HepG2 (cell line): ENCODE results near the gene UBR1. TPM values are rescaled to one million over a fixed set of nuclear protein-coding genes. Genes with fewer than 3 reads are reported as not detected.

Experiments
- CHD2 ChIP-seq: IDR thresholded peaks from 2 replicates; pipeline ENCODE4 v1.6.1; 2011; ENCODE audit warnings: low read depth, low read length, improper control_type of control experiment
- GATA4 ChIP-seq: sonication (generic); IDR thresholded peaks from 2 replicates; pipeline ENCODE4 v1.6.1; 2016; ENCODE audit warnings: antibody characterized with exemption, low read depth, borderline replicate concordance
- GFI1 ChIP-seq: sonication (generic); formaldehyde crosslinking; IDR thresholded peaks from 2 replicates; pipeline ENCODE4 v1.5.0; 2020; ENCODE audit warnings: missing genetic modification reagents, mild to moderate bottlenecking, borderline replicate concordance
- MED13 ChIP-seq: sonication (generic); formaldehyde crosslinking; IDR thresholded peaks from 2 replicates; pipeline ENCODE4 v1.5.0; 2020; ENCODE audit warnings: missing genetic modification reagents
- RAD21 ChIP-seq: fragments of 450-650 bp; formaldehyde crosslinking; IDR thresholded peaks from 2 replicates; pipeline ENCODE4 v1.5.0; 2020; ENCODE audit warnings: mild to moderate bottlenecking
- RBAK ChIP-seq: sonication (generic); formaldehyde crosslinking; IDR thresholded peaks from 2 replicates; pipeline ENCODE4 v1.5.1; 2020; ENCODE audit warnings: mild to moderate bottlenecking, missing genetic modification reagents
- REPIN1 ChIP-seq: sonication (generic); formaldehyde crosslinking; IDR thresholded peaks from 2 replicates; pipeline ENCODE4 v1.8.0; 2022; ENCODE audit warnings: missing genetic modification reagents, low read depth, mild to moderate bottlenecking, borderline replicate concordance
- SAFB2 ChIP-seq: sonication (generic); formaldehyde crosslinking; IDR thresholded peaks from 2 replicates; pipeline ENCODE4 v1.5.1; 2020; ENCODE audit warnings: missing genetic modification reagents, low read depth, mild to moderate bottlenecking, borderline replicate concordance
- TSC22D2 ChIP-seq: sonication (generic); formaldehyde crosslinking; IDR thresholded peaks from 2 replicates; pipeline ENCODE4 v1.5.1; 2020; ENCODE audit warnings: missing genetic modification reagents, mild to moderate bottlenecking, borderline replicate concordance
- ZBTB20 ChIP-seq: sonication (generic); formaldehyde crosslinking; IDR thresholded peaks from 2 replicates; pipeline ENCODE4 v1.8.1; 2023; ENCODE audit warnings: missing genetic modification reagents, low read depth, mild to moderate bottlenecking, borderline replicate concordance
- ZFP1 ChIP-seq: IDR thresholded peaks from 2 replicates; pipeline ENCODE4 v1.6.1; 2016
- ZFP36 ChIP-seq: fragments of 150-350 bp; IDR thresholded peaks from 2 replicates; pipeline ENCODE4 v1.6.1; 2018; ENCODE audit warnings: borderline replicate concordance, low read length, low read depth; ENCODE audit not compliant: partially characterized antibody
- ZMYM4 ChIP-seq: sonication (generic); formaldehyde crosslinking; IDR thresholded peaks from 2 replicates; pipeline ENCODE4 v1.8.1; 2023; ENCODE audit warnings: mild to moderate bottlenecking, missing genetic modification reagents
- ZNF124 ChIP-seq: sonication (generic); formaldehyde crosslinking; IDR thresholded peaks from 2 replicates; pipeline ENCODE4 v1.4.0; 2020; ENCODE audit warnings: missing genetic modification reagents
- ZNF329 ChIP-seq: sonication (generic); formaldehyde crosslinking; IDR thresholded peaks from 2 replicates; pipeline ENCODE4 v1.9.0; 2021; ENCODE audit warnings: low read depth, mild to moderate bottlenecking, missing genetic modification reagents
- ZNF503 ChIP-seq: sonication (generic); formaldehyde crosslinking; IDR thresholded peaks from 2 replicates; pipeline ENCODE4 v1.4.0; 2020; ENCODE audit warnings: missing genetic modification reagents
- ZNF773 ChIP-seq: sonication (generic); formaldehyde crosslinking; IDR thresholded peaks from 2 replicates; pipeline ENCODE4 v1.4.0; 2020; ENCODE audit warnings: missing genetic modification reagents, borderline replicate concordance
- ZNF784 ChIP-seq: sonication (generic); formaldehyde crosslinking; IDR thresholded peaks from 2 replicates; pipeline ENCODE4 v1.5.1; 2020; ENCODE audit warnings: missing genetic modification reagents, mild to moderate bottlenecking, borderline replicate concordance
- ZNF800 ChIP-seq: sonication (generic); formaldehyde crosslinking; IDR thresholded peaks from 2 replicates; pipeline ENCODE4 v1.4.0; 2020; ENCODE audit warnings: missing genetic modification reagents
- polyA plus RNA-seq, 8 experiments: library from polyadenylated mRNA; depleted of rRNA in 3 of 8; stranded (reverse) in 7 of 8; unstranded in 1 of 8; fragments of >200 nt; fragmentation: Illumina TruSeq in 4 of 8; extraction: Trizol in 4 of 8; gene quantifications; 2 replicates each; pipeline versions ENCODE4 v1.2.1 to v1.2.3, GENCODE V29; 2011 to 2016; ENCODE audit warnings: low read depth in 4 of 8, missing spikeins in 1 of 8, mixed read lengths in 1 of 8; ENCODE audit not compliant: insufficient read depth in 1 of 8
- total RNA-seq, 5 experiments: library from RNA; depleted of rRNA; stranded (reverse); fragments of >200 nt; fragmentation: Illumina TruSeq; extraction: Trizol; gene quantifications; 2 replicates each; pipeline ENCODE4 v1.2.3, GENCODE V29; 2016; ENCODE audit warnings: low read depth in 1 of 5
- TF ChIP-seq, protein P1 (sequence below): sonication (generic); formaldehyde crosslinking; IDR thresholded peaks from 2 replicates; pipeline ENCODE4 v1.9.0; 2022; ENCODE audit warnings: low read depth, missing genetic modification reagents
- TF ChIP-seq, protein P2 (sequence below): IDR thresholded peaks from 2 replicates; pipeline ENCODE4 v1.6.1; 2018; ENCODE audit warnings: missing genetic modification reagents

Gene UBR1
- total and polyA plus RNA-seq, 2 of the 13 experiments (the other 11 are each of a cell fraction or from before 2014, with no cell fraction given) = 6.4 to 18.0 TPM

DNA sequence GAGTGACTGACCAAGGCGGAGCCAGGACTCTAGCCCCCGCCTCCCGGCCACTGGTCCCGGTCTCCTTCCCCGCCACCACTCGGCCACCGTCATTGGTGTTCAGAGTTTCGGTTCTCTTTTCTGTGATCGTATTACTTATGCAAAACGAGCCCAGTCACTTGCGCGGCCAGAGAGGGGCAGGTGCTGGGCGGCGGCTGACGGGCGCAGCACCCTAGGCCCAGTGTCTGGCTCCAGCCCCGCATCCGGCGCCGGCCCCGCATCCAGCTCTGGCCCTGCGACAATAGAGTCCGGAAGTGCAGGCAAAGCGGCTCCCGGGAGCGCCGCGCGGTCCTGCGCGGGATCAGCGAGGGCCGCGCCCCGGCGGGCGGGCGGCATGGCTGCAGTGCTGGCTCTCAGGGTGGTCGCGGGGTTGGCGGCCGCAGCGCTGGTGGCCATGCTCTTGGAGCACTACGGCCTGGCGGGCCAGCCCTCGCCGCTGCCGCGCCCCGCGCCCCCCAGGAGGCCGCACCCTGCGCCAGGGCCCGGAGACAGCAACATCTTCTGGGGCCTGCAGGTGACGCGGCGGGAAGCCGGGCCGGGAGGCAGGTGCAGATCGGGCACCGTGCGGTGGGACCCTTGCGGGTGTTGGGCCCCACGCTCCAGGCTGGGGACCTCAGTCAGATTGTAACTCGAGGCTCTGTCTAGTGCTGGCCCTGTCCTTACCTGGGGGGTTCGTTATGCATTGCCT lies 27.8 kb upstream of the UBR1 start, which contains the start of gene TMEM62 (continued):
- peak; percentile 46; the same call in 1 of the 2 replicates for TF ChIP-seq TSC22D2
- TF ChIP-seq RBAK (CRISPR knock-in tag) = 0 out of 2 replicates have a peak, but pooled peaks have one; percentile 10
- TF ChIP-seq ZNF329 (CRISPR knock-in tag) = peak; percentile 67
- TF ChIP-seq, protein P1, sequence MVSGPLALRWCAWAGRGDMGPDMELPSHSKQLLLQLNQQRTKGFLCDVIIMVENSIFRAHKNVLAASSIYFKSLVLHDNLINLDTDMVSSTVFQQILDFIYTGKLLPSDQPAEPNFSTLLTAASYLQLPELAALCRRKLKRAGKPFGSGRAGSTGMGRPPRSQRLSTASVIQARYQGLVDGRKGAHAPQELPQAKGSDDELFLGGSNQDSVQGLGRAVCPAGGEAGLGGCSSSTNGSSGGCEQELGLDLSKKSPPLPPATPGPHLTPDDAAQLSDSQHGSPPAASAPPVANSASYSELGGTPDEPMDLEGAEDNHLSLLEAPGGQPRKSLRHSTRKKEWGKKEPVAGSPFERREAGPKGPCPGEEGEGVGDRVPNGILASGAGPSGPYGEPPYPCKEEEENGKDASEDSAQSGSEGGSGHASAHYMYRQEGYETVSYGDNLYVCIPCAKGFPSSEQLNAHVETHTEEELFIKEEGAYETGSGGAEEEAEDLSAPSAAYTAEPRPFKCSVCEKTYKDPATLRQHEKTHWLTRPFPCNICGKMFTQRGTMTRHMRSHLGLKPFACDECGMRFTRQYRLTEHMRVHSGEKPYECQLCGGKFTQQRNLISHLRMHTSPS (CRISPR knock-in tag) = no peak
- no peak for TF ChIP-seq ZBTB20 (CRISPR knock-in tag)
- peak; percentile 61 for TF ChIP-seq ZNF503 (CRISPR knock-in tag)
- TF ChIP-seq ZFP36 = no peak
- 0 out of 2 replicates have a peak, but pooled peaks have one; percentile 65 for TF ChIP-seq ZNF784
- TF ChIP-seq ZNF773 (CRISPR knock-in tag) = no peak
- TF ChIP-seq, protein P2, sequence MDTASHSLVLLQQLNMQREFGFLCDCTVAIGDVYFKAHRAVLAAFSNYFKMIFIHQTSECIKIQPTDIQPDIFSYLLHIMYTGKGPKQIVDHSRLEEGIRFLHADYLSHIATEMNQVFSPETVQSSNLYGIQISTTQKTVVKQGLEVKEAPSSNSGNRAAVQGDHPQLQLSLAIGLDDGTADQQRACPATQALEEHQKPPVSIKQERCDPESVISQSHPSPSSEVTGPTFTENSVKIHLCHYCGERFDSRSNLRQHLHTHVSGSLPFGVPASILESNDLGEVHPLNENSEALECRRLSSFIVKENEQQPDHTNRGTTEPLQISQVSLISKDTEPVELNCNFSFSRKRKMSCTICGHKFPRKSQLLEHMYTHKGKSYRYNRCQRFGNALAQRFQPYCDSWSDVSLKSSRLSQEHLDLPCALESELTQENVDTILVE = 0 out of 2 replicates have a peak, but pooled peaks have one; percentile 56
- peak; percentile 49; the same call in 1 of the 2 replicates for TF ChIP-seq ZMYM4 (CRISPR knock-in tag)
- peak; percentile 64; the same call in 1 of the 2 replicates for TF ChIP-seq RAD21 (CRISPR knock-in tag)
- peak; percentile 62; the same call in 1 of the 2 replicates for TF ChIP-seq ZNF800 (CRISPR knock-in tag)
- no peak for TF ChIP-seq GFI1
- peak; percentile 36; the same call in 1 of the 2 replicates for TF ChIP-seq REPIN1 (CRISPR knock-in tag)
- TF ChIP-seq SAFB2 = peak; percentile 23; the same call in 1 of the 2 replicates
- TF ChIP-seq CHD2 = no peak
- peak; percentile 33; the same call in 1 of the 2 replicates for TF ChIP-seq ZNF124
- TF ChIP-seq ZFP1 (CRISPR knock-in tag) = 0 out of 2 replicates have a peak, but pooled peaks have one; percentile 35
- TF ChIP-seq GATA4 = peak; percentile 67; the same call in 1 of the 2 replicates
- TF ChIP-seq MED13 (CRISPR knock-in tag) = 0 out of 2 replicates have a peak, but pooled peaks have one; percentile 36
